ENCODE measurements around the gene ERVK3-1. TPM values are rescaled to one million over a fixed set of nuclear protein-coding genes. Genes with fewer than 3 reads are reported as not detected.

The ERVK3-1 gene
- total and polyA plus RNA-seq, 2 of the 8 experiments (the other 6 are each of a cell fraction or from before 2014, with no cell fraction given), result 29.9 to 31.5 TPM

DNA sequence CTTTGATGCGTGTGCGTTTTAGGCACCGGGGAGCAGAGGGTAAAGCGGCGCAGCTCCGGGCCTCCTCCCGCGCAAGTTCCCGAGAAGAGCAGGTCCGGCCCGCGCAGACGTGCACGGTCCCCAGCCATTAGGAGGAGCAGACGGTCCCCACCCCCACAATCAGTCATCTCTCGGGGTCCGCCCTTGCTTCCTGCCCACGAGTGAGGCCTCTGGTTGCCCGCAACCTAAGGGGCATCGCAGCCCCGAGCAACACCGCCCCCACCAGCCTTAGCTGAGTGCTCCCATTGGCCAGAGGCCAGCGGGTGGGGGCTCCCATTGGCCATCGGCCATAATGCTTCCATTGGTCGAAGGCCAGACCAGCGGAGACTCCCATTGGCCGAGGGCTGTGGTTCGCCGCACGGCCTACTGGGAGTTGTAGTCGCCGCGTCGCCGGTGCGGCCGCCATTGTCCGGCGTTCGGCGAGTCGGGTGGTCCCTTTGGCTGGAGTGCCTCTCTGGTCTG, 26.6 kb upstream of the ERVK3-1 start, which contains the start of gene ZNF8 (continued):
- TF ChIP-seq, protein P1, sequence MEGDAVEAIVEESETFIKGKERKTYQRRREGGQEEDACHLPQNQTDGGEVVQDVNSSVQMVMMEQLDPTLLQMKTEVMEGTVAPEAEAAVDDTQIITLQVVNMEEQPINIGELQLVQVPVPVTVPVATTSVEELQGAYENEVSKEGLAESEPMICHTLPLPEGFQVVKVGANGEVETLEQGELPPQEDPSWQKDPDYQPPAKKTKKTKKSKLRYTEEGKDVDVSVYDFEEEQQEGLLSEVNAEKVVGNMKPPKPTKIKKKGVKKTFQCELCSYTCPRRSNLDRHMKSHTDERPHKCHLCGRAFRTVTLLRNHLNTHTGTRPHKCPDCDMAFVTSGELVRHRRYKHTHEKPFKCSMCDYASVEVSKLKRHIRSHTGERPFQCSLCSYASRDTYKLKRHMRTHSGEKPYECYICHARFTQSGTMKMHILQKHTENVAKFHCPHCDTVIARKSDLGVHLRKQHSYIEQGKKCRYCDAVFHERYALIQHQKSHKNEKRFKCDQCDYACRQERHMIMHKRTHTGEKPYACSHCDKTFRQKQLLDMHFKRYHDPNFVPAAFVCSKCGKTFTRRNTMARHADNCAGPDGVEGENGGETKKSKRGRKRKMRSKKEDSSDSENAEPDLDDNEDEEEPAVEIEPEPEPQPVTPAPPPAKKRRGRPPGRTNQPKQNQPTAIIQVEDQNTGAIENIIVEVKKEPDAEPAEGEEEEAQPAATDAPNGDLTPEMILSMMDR (IDR thresholded peaks at IDR 0.05; ENCODE audit: control extremely low read depth in 1 of 3, insufficient read depth in 1 of 3, low read depth in 1 of 3, low read length in 3 of 3), result no peak
- TF ChIP-seq POU5F1 (IDR thresholded peaks at IDR 0.05; ENCODE audit: low read depth, low read length) (no peak), SIRT6 (IDR thresholded peaks at IDR 0.05; ENCODE audit: low read length) (no peak), HDAC6 (IDR thresholded peaks at IDR 0.05; ENCODE audit: low read depth, low read length) (no peak), RXRA (IDR thresholded peaks at IDR 0.05; ENCODE audit: insufficient read depth, low read depth, low read length) (no peak), TCF12 (IDR thresholded peaks at IDR 0.05; ENCODE audit: low read depth, low read length) (no peak), TEAD4 (IDR thresholded peaks at IDR 0.05; ENCODE audit: low read depth, low read length) (no peak), EP300 (IDR thresholded peaks at IDR 0.05; ENCODE audit: borderline replicate concordance in 1 of 2, low read depth in 2 of 2, low read length in 2 of 2) (no peak)
- TF ChIP-seq, protein P2, sequence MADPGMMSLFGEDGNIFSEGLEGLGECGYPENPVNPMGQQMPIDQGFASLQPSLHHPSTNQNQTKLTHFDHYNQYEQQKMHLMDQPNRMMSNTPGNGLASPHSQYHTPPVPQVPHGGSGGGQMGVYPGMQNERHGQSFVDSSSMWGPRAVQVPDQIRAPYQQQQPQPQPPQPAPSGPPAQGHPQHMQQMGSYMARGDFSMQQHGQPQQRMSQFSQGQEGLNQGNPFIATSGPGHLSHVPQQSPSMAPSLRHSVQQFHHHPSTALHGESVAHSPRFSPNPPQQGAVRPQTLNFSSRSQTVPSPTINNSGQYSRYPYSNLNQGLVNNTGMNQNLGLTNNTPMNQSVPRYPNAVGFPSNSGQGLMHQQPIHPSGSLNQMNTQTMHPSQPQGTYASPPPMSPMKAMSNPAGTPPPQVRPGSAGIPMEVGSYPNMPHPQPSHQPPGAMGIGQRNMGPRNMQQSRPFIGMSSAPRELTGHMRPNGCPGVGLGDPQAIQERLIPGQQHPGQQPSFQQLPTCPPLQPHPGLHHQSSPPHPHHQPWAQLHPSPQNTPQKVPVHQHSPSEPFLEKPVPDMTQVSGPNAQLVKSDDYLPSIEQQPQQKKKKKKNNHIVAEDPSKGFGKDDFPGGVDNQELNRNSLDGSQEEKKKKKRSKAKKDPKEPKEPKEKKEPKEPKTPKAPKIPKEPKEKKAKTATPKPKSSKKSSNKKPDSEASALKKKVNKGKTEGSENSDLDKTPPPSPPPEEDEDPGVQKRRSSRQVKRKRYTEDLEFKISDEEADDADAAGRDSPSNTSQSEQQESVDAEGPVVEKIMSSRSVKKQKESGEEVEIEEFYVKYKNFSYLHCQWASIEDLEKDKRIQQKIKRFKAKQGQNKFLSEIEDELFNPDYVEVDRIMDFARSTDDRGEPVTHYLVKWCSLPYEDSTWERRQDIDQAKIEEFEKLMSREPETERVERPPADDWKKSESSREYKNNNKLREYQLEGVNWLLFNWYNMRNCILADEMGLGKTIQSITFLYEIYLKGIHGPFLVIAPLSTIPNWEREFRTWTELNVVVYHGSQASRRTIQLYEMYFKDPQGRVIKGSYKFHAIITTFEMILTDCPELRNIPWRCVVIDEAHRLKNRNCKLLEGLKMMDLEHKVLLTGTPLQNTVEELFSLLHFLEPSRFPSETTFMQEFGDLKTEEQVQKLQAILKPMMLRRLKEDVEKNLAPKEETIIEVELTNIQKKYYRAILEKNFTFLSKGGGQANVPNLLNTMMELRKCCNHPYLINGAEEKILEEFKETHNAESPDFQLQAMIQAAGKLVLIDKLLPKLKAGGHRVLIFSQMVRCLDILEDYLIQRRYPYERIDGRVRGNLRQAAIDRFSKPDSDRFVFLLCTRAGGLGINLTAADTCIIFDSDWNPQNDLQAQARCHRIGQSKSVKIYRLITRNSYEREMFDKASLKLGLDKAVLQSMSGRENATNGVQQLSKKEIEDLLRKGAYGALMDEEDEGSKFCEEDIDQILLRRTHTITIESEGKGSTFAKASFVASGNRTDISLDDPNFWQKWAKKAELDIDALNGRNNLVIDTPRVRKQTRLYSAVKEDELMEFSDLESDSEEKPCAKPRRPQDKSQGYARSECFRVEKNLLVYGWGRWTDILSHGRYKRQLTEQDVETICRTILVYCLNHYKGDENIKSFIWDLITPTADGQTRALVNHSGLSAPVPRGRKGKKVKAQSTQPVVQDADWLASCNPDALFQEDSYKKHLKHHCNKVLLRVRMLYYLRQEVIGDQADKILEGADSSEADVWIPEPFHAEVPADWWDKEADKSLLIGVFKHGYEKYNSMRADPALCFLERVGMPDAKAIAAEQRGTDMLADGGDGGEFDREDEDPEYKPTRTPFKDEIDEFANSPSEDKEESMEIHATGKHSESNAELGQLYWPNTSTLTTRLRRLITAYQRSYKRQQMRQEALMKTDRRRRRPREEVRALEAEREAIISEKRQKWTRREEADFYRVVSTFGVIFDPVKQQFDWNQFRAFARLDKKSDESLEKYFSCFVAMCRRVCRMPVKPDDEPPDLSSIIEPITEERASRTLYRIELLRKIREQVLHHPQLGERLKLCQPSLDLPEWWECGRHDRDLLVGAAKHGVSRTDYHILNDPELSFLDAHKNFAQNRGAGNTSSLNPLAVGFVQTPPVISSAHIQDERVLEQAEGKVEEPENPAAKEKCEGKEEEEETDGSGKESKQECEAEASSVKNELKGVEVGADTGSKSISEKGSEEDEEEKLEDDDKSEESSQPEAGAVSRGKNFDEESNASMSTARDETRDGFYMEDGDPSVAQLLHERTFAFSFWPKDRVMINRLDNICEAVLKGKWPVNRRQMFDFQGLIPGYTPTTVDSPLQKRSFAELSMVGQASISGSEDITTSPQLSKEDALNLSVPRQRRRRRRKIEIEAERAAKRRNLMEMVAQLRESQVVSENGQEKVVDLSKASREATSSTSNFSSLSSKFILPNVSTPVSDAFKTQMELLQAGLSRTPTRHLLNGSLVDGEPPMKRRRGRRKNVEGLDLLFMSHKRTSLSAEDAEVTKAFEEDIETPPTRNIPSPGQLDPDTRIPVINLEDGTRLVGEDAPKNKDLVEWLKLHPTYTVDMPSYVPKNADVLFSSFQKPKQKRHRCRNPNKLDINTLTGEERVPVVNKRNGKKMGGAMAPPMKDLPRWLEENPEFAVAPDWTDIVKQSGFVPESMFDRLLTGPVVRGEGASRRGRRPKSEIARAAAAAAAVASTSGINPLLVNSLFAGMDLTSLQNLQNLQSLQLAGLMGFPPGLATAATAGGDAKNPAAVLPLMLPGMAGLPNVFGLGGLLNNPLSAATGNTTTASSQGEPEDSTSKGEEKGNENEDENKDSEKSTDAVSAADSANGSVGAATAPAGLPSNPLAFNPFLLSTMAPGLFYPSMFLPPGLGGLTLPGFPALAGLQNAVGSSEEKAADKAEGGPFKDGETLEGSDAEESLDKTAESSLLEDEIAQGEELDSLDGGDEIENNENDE (IDR thresholded peaks at IDR 0.05; ENCODE audit: insufficient replicate concordance, low read length), result no peak
